ENCODE data around the gene MTRR. TPM values are rescaled to one million over a fixed set of nuclear protein-coding genes. Genes with fewer than 3 reads are reported as not detected.

The MTRR gene
- total and polyA plus RNA-seq, 9 of the 15 experiments (the other 6 are each of a cell fraction or from before 2014, with no cell fraction given) = 39.3 to 84.6 (median 66.2) TPM

DNA sequence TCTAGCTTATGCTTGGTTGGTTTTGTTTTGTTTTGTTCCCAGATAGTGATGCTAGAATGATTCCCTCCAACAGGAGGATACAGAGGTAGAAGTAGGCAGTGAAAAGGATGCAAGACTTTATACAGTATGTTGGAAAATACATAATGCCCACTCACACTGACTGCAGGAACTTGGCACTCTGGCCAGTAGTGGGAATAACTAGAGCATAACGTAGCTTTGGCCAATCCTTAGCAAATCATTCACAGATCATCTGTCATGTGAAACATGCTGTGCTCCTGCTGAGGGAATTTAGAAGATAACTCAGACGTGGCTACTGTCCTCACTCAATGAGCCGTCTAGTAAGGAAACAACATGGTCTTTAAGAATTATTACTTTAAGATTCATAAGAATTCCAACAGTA, 31.5 kb upstream of the MTRR start:
- Histone ChIP-seq H3K4me2 (ENCODE audit: insufficient read depth, low read length) (no peak overlapping the region), H4K20me1 (replicated peaks; ENCODE audit: control insufficient read depth, insufficient read depth, low read length) (no peaks in the 10 kb centered on the region), H3K4me1 (replicated peaks in 1 of 2; ENCODE audit: control insufficient read depth in 2 of 2, insufficient read depth in 2 of 2, low read length in 2 of 2) (no peaks in the 10 kb centered on the region), H3K79me2 (ENCODE audit: control insufficient read depth, insufficient read depth, low read length) (no peaks in the 10 kb centered on the region), H3K9ac (ENCODE audit: insufficient read depth in 1 of 2, low read depth in 2 of 2, low read length in 2 of 2) (no peak overlapping the region), H3K9me1 (ENCODE audit: control insufficient read depth, insufficient read depth, low read length) (no peaks in the 10 kb centered on the region), H3K27me3 (ENCODE audit: control insufficient read depth in 2 of 2, insufficient read depth in 2 of 2, low read length in 2 of 2) (no peaks in the 10 kb centered on the region), H3K36me3 (ENCODE audit: control insufficient read depth, insufficient read depth, low read length) (no peaks in the 10 kb centered on the region), H2AFZ (ENCODE audit: low read depth, low read length) (no peak overlapping the region), H3K9me3 (replicated peaks; ENCODE audit: control insufficient read depth, insufficient read depth, low read depth, low read length) (no peaks in the 10 kb centered on the region), H3K27ac (ENCODE audit: extremely low read depth, low read depth, low read length) (no peak overlapping the region), H3K4me3 (no peak overlapping the region)
- POLR2A ChIA-PET = interaction anchor here (0.7 to 0.9 kb wide), 2 partner anchors 18 to 70 kb away, joined by 3 read pairs; no protein-coding TSS in a partner anchor
- WGBS (ENCODE audit: insufficient coverage, low coverage, missing lambda C conversion rate) = 3% methylated on average over 3 of the region's 3 CpGs
- CTCF ChIA-PET (ENCODE audit: low intra/inter-chr PET ratio) = no interaction called here
- BruUV-seq (replicated peaks) = no TSS peak
- no peak for TF ChIP-seq ZNF143 (CRISPR knock-in tag; IDR thresholded peaks at IDR 0.05)
- TF ChIP-seq ZKSCAN3 (CRISPR knock-in tag; IDR thresholded peaks at IDR 0.05) = no peak
- TF ChIP-seq ZFP1 (CRISPR knock-in tag; IDR thresholded peaks at IDR 0.05) = no peak
- no peak for FAIRE-seq
- no peak for ATAC-seq
- DNase-seq (ENCODE audit: extremely low read depth in 1 of 4, low spot score in 3 of 4) = no peak
- in situ Hi-C loops (cut with MboI) = no loop called here
- intact Hi-C loops (cut with micrococcal nuclease) = no loop called here

DNA sequence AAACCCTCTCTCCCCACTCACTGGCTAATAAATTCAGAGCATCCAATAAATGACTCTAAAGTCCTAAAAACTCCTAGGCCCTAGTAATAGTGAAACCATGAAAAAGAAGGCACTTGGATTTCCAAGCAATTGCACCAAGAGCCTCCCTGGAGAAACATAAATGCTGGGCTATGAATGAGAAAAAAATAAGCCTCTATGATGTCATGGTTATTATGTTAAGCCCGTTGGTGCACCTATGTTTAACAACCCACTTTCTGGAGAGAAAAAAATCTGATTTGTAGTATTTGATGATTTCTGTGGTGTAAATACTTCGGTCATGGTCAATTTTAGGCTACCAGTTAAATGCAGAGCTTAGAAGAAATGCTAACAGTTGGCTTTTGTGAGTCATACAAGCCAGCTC, 26.4 kb upstream of the MTRR start:
- WGBS (ENCODE audit: insufficient coverage, low coverage, missing lambda C conversion rate) = 0% methylated on average over 2 of the region's 2 CpGs
- Histone ChIP-seq H3K4me2 (ENCODE audit: insufficient read depth, low read length) (no peak overlapping the region), H2AFZ (ENCODE audit: low read depth, low read length) (no peak overlapping the region), H3K36me3 (ENCODE audit: control insufficient read depth, insufficient read depth, low read length) (no peaks in the 10 kb centered on the region), H3K4me3 (no peak overlapping the region), H4K20me1 (replicated peaks; ENCODE audit: control insufficient read depth, insufficient read depth, low read length) (no peaks in the 10 kb centered on the region), H3K9me3 (replicated peaks; ENCODE audit: control insufficient read depth, insufficient read depth, low read depth, low read length) (no peaks in the 10 kb centered on the region), H3K9me1 (ENCODE audit: control insufficient read depth, insufficient read depth, low read length) (no peaks in the 10 kb centered on the region), H3K9ac (ENCODE audit: insufficient read depth in 1 of 2, low read depth in 2 of 2, low read length in 2 of 2) (no peak overlapping the region), H3K27me3 (ENCODE audit: control insufficient read depth in 2 of 2, insufficient read depth in 2 of 2, low read length in 2 of 2) (peaks cover 16 to 21% of the 10 kb centered on the region in 2 experiments; a peak in 4 of 5 replicates), H3K4me1 (replicated peaks in 1 of 2; ENCODE audit: control insufficient read depth in 2 of 2, insufficient read depth in 2 of 2, low read length in 2 of 2) (no peaks in the 10 kb centered on the region), H3K79me2 (ENCODE audit: control insufficient read depth, insufficient read depth, low read length) (no peaks in the 10 kb centered on the region), H3K27ac (ENCODE audit: extremely low read depth, low read depth, low read length) (no peak overlapping the region)
- FAIRE-seq (no peak), DNase-seq (ENCODE audit: extremely low read depth in 1 of 4, low spot score in 3 of 4) (no peak), ATAC-seq (no peak)
- in situ Hi-C loops (cut with MboI) (no loop called here), intact Hi-C loops (cut with micrococcal nuclease) (no loop called here)
- CTCF ChIA-PET (ENCODE audit: low intra/inter-chr PET ratio) = no interaction called here
- POLR2A ChIA-PET = no interaction called here
- BruUV-seq (replicated peaks) = no TSS peak
- TF ChIP-seq, protein P1, sequence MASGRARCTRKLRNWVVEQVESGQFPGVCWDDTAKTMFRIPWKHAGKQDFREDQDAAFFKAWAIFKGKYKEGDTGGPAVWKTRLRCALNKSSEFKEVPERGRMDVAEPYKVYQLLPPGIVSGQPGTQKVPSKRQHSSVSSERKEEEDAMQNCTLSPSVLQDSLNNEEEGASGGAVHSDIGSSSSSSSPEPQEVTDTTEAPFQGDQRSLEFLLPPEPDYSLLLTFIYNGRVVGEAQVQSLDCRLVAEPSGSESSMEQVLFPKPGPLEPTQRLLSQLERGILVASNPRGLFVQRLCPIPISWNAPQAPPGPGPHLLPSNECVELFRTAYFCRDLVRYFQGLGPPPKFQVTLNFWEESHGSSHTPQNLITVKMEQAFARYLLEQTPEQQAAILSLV (tag; IDR thresholded peaks at IDR 0.05) = no peak

Measured in K562 (cell line).